GM19467 (cell line): ENCODE results near the gene ARSA.
"Not testable (repeated sequence)": the region's sequence is repeated elsewhere in the genome, so short reads cannot be mapped to it uniquely, and the experiment has no call there.

Experiments used
- ATAC-seq: cut with Tn5 transposase; IDR thresholded peaks from one replicate; pipeline ENCODE4 v1.9.1; 2021; ENCODE audit warnings: mild to moderate bottlenecking, moderate library complexity; ENCODE audit not compliant: unreplicated experiment

Gene ARSA

DNA sequence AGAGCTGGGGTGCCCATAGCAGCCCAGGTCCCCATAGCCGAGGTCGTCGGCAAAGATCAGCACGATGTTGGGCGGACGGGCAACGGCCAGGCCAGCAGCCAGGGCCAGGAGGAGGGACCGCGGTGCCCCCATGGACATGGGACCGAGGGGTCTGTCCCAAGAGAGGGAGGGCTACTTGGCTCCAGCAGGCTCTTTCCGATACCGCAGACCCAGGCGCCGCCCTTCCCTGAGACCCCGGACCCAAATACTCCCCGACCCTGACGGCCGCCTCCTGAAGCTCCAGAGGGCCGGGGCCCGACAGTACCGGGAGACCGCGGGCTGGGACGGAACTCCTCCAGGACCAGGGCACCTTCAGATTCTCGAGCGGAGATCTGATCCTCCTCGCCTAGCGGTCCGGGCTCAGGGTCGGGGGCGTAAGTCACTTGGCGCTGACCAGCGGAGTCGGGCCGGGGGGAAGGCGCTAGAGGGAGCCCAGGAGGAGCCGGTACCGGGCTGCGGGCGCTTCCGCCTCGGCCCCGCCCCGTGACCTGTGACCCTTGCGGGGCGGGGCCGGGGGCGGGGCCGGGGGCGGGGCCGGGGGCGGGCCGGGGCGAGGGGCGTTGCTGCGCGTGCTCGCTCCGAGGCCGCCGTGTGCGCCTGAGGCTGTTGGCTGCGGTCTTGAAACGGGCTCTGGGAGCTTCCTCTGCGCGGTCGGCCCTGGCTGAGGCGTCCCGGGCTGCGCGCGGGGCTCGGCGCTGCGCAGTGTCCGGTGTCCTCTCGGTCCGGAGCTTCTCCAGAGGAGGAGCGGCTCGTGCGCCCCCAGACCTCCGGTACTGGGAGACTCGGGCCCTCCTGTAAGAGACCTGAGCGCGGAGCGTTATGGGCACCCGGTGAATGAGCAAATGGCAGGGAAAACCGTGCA, at the start of gene ARSA:
Gene ARSA, minus strand, starts transcription at position 511 of the 901 bp plus-strand sequence. Its CDS starts 373 bp downstream, at position 138.
- ATAC-seq = peak; percentile 58

DNA sequence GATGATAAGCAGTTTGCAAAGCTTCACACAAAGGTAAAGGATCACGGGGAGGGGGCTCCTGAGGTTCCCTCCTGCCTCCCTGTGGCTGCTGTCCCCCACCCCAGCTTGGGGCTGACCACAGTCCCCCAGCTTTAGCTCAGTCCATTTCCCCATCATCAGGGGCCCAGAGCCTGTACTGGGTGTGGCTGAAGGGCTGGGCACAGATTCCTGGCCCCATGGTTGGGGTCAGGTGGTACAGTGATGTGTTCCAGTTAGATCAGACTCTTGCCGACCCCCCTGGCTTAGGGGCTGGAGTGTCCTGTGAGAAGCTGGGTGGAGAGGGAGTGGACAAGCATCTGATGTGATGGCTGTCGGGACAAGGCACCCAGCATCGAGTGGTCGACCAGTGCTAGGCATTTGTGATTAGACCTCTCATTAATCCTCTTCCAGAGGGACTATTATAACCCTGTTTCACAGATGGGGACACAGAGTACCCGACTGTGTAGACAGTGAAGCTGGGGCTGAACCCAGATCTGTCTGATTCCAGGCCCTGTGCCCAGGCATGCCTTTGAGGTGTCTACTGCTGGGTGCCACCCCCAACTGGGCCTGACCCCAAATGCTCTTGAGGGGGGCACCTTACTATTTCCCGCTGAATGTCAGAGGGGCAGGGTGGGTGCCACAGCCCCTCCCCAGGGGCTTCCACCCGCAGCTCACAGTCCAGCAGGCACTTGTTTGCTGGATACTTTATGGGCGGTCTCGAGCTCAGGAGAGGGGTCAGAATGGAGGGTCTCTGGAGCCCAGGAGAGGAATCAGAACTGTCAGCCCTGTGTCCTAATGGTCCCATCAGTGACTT, 48.9 kb upstream of the ARSA start:
- ATAC-seq = no peak

DNA sequence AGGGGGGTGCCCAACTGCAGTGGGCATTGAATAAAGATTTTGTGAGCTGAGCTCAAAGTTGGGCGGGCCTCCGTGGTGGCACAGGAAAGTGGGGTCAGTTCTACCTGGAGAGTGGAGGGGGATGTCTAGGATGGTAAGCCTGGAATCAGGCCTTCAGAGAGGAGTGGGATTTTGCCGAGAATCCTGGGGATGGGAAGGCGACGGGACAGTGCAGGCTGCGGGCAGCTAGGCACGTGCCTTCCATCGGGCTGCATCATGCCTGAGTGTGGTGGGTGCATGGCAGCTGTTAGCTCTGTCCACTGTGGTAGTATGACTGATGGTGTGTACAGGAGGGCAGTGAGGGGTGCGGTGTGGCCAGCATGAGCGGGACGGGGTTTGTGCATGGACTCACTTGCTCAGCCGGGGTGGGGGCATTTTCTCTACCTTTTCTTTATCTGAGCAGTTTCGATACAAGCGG, 48.3 kb upstream of the ARSA start:
- ATAC-seq = no peak

DNA sequence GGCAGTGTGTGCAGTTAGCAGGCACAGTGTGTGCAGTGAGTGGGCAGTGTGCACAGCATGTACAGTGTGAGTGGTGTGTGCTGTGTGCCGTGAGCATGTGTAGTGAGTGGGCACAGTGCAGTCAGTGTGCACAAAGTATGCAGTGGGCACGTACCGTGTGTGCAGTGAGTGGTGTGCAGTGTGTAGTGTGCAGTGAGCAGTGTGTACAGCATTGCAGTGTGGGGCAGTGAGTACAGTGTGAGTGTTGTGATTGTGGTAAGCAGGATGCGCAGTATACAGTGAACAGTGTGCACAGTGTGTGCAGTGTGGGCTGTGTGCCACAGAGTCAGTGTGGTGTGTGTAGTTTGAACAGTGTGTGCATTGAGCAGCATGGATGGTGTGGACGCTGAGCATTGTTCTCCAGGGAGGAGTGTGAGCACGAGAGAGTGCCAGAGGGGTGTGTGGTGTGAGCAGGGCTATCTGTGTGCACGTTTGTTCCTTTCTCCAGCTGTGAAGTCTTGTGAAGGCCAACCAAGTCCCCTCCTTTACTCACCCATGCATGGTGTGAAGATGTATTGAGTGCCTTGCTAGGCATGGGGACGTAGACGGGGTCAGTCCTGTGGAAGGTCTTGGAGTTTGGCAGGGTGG, 47.7 kb upstream of the ARSA start:
- ATAC-seq = no peak

DNA sequence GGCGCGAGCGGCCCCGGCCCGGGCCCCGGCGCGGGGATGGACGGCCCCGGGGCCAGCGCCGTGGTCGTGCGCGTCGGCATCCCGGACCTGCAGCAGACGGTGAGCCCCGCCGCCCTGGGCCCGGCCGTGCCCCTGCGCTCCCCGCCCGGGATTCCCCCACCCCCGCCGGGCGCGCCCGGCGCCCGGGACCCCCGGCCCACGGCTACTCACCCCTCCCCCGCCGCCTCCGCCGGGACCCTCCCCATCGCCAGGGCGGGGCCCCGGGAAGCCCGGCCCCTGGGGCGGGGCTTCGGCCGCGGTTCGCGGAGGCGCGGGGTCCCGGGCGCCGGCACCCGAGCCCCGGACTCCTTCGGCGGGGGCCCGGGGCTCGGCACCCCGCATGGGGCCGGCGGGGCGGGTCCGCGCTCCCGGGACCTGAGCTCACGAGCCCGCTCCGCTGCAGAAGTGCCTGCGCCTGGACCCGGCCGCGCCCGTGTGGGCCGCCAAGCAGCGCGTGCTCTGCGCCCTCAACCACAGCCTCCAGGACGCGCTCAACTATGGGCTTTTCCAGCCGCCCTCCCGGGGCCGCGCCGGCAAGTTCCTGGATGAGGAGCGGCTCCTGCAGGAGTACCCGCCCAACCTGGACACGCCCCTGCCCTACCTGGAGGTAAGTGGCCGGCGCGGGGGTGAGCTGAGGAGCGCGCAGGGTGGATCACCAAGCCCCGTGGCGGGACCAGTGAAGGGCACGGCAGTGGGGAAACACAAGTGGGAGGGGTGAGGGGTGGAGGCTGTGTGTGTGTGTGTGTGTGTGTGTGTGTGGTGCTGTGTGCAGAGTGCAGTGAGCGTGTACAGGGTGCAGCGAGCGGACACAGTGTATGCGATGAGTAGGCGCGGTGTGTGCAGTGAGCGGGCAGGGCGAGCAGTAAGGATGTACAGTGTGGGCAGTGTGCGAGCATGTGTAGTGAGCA, 46.9 kb upstream of the ARSA start:
- ATAC-seq = no peak

DNA sequence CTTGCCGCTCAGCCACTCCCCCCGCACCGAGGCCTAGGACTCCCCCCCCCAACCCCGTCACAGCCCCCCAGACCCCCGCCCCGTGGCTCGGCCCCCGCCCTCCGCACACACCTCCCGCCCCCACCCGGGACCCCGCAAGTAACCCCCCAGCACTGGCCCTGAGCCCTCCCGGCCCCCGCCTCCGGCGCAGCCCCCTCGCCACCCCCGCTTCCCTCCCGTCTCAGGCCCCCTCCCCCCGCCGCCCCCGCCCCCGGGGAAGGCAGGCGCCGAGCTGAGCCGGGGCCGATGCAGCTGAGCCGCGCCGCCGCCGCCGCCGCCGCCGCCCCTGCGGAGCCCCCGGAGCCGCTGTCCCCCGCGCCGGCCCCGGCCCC, 46.2 kb upstream of the ARSA start:
- ATAC-seq = no peak

DNA sequence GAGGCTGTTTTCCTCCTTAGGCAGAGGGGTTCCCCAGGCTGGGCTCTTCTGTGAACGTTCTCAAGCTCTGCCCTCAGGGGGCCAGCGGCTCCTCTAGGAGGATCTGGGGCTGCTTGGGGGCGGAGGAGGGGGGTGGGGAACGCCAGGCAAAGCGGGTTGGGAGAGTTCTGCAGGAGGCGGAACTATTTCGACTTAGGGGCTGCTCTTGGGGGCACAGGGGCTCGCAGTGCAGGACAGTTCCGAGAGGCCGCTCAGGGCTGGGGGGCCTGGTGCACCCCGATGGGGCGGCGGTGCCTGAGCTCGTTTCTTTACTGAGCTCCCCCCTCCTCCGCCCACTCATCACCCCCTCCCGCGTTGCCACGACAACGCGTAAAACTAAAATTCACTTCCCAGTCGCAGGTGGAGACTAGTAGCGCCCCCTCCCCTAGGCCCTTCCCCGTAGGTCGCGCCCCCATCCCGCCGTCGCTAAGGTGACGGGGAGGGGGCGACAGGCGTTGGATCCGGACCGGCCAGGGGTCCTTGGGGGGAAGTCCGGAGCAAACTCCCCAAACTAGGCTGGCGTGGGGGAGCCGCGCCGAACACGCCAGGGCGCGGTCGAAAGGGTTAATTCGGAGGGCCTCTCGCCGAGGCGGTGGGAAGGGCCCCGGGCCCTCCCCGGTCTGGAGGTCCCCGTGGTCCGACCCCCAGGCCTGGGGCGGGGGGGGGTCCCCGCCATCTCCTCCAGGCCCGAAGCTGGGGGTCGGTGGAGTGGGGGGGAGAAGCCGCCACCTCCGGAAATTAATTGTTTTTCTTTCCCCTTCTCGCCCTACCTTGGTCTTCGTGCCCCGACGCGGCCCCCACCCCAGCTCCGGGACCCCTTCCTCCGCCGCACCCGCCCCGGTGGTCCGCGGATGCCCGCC, 45.5 kb upstream of the ARSA start:
- no peak for ATAC-seq

DNA sequence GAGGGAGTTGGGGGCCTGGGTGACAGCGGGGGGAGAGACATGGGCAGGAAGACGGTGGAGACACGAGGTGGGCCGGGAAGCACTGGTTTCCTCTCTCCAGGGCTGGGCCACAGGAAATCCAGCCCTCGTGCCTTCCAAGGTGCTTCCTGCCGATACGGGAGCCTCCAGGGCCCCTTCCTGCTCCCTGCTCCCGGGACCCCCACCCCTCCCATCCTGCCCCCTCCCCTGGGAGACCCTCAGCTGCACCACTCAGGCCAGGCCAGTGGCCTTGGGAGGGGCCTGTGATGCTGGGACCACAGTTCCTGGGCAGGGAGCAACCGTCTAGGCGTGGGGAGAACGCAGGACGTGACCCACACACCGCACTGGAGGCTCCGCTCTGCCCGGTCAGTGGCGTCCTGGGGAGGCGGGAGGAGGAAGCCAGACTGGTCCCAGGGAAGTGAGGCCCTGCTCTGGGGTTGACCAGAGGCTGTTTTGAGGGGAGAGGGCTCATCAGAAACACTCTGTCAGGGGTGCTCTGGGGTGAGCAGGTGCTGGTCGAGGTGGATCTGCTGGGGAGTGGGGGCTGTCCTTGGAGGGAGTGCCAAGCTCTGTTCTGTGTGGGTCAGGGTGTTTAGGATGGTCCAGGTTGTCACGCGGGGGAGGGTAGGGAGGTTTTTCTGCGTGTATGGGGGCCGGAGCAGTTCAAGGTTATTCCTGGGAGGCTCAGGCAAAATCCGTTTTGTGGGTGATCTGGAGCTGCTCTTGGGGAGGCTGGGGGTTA, 44.7 kb upstream of the ARSA start, which contains the start of gene SHANK3:
Gene SHANK3, plus strand, starts transcription at position 353 of the 760 bp plus-strand sequence.
- ATAC-seq = no peak

DNA sequence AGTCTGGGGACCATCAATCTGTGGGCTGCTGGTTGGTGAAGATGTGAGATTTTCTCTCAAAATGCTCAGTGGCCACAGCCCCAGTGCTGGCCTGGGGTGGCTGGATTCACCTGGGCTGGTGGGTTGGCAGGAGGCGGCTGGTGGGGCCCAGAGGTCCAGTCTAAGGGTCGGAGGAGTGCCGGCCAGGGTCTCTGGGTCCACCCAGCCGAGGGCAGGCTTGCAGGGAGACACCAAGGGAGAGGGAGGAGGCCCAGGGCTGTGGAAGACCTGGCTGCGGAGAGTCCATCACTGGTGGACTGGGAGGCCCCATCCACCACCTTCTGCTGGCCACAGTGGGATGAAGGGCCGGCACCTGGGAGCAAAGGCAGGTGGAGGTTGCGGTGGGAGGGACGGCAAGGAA, 44.1 kb upstream of the ARSA start:
- ATAC-seq = no peak

DNA sequence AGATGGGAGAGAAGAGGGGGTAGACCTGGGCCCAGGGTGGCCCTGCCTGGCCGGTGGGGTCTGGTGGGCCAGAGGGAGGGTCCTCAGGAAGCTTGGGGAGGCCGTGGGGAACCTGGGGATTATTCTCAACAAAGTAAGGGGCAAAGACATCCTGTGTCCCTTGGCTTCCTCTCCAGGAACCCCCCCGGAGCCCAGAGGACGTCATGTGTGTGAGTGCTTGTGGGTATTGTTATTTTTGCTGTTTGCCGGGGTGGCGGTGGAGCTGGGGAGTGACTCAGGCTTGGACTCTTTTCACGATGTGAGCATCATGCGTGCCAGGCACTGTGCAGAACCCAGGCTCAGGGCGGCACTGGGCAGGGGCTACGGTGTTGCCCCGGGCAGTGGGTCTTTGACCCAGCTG, 43.7 kb upstream of the ARSA start:
- no peak for ATAC-seq

DNA sequence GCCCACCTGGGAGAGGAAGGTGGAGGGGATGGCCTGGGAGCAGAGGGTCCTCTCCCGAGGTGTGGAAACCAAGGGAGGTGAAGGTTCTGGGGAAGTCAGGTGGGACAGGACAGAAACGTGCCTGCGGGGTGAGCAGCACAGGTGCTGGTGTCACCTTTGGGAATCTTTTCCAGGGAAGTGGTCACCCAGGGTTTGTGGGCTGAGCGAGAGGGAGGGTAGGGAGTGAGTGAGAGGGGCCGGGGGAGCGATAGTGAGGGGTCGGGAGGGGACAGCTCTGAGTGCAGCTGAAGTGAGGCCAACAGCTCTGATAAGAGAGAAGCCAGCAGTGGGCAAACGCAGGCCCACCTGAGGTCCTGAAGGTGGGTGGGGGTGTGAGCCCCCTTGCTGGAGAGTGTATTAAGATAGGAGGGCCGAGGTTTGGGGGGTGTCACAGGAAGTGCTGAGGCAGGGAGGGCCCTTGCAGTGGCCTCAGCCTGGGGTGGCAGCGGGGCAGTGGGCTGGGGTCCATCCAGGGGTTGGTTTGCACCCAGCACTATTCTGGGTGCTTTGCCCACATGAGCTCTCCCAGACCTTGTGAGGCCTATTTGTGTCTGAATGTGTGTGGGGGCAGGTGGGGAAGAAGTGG, 43.1 kb upstream of the ARSA start:
- ATAC-seq = no peak

DNA sequence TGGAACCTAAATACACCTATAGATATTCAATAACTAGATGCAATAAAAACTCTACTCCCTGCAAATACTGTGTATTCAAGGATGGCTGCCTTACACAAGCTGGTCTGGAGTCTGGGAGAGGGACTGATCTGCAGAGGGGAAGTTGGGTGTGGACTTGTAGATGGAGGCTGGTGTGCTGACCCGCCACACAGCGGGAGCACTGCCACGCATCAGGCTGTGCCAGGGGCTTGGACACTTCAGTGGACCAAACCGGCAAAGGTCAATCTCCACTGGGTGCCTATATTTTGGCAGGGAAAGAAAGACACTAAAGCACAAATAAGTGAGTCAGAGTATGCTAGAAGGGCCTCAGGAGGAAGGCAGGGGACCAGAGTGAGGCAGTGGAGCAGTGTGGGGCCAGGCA, 42.6 kb upstream of the ARSA start:
- ATAC-seq = no peak

DNA sequence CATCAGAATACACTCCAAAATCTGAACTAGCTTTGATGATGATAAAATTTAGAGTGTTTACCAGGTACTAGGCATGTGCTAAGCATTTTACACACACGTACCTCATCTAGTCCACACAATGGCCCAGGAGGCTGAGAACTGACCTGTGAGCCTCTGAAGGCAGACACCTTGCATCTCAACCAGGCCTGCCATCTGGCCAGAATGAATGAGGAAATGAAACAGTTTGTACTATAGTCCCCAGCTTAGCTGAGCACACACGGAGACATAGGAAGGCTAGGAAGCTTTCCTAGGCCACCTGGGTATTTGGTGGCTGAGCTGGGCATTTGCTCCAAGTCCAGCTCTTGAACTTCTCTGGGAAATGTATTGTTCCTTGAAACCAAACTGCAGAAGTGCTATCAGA, 37.8 kb upstream of the ARSA start:
- ATAC-seq = no peak

DNA sequence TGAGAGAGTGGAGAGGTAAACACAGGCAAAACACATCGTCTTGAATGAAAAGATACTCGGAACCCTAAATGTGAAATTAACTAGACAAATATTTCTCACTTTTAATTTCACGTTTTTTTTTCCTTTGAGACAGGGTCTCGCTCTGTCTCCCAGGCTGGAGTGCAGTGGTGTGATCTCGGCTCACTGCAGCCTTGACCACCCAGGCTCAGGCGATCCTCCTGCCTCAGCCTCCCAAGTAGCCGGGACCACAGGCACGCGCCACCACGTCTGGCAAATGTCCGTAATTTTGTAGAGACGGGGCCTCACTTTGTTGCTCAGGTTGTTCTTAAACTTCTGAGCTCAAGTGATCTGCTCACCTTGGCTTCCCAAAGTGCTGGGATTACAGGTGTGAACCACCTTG, 37.3 kb upstream of the ARSA start:
- ATAC-seq = no peak

DNA sequence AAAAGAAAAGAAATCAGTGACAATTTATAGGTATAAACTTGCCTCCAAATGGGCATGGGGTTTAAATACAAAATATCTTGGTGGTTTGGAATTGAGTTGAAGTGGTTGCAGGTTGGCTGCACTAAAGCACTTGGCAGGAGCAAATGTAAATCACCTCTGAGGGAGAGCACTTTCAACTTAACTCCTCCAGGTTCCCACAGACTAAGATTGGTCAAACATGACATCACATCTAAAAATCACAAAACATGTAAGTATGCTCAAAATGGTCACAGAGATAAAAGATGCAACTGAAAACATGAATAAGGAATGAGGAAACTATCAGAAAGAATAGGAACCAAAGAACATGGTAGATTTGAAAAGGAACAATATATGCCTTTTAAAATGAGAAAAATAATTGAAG, 32.4 kb upstream of the ARSA start:
- ATAC-seq = no peak

DNA sequence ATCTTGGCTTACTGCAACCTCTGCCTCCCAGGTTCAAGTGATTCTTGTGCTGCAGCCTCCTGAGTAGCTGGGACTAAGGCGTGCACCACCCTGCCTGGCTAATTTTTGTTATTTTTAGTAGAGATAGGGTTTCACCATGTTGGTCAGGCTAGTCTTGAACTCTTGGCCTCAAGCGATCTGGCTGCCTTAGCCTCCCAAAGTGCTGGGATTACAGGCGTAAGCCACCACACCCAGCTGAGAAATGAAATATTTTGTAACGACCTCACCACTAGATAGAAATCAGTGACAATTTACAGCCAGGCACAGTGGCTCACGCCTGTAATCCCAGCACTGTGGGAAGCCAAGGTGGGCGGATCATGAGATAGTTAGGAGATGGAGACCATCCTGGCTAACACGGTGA, 31.8 kb upstream of the ARSA start:
- not testable (repeated sequence) for ATAC-seq

DNA sequence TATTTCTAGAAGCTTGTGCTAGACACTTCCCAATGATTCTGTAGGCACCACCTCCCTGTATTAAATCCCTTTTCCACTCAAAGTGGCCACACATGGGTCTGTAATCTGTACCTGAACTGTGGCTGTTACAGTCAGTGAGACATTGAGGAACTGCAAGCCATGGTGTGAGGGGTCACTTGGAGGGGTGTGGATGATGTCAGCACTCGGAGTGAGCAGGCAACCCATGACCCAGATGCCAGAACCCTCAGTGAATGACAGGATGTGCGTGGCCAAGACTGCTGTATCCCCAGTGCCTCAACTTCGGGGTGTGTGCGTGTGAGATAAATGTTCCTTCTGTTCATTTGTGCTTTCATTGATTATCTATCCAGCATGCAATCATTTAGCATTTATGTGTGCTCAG, 30.0 kb upstream of the ARSA start:
- ATAC-seq = no peak
